MM.1S (cell line): ENCODE data around the gene DEPDC1B.
A peak's percentile ranks its signal among the peaks of the same experiment; 100 is the strongest.
"Not testable (repeated sequence)": the region's sequence is repeated elsewhere in the genome, so short reads cannot be mapped to it uniquely, and the experiment has no call there.

Experiments used
- DNase-seq: peaks from one replicate; pipeline ENCODE4 v3.0.0-alpha.2; 2015
- H2AFZ ChIP-seq: fragments of 300-600 bp; sonication (generic); 2 replicates; pipeline ENCODE4 v1.6.0; 2016; ENCODE audit warnings: antibody characterized with exemption, low read length
- H3F3A ChIP-seq: fragments of 300-600 bp; sonication (generic); 2 replicates; pipeline ENCODE4 v1.6.1; 2016; ENCODE audit warnings: mild to moderate bottlenecking, antibody characterized with exemption, low read length, moderate library complexity, mixed read lengths; ENCODE audit not compliant: insufficient read depth
- H3K27ac ChIP-seq: fragments of 300-600 bp; sonication (generic); 2 replicates; pipeline ENCODE4 v1.5.1; 2016; ENCODE audit warnings: mild to moderate bottlenecking, low read length
- H3K27me3 ChIP-seq: fragments of 300-600 bp; sonication (generic); replicated peaks from 2 replicates; pipeline ENCODE4 v1.6.0; 2016; ENCODE audit warnings: low read length; ENCODE audit not compliant: insufficient read depth
- H3K36me3 ChIP-seq: fragments of 300-600 bp; sonication (generic); replicated peaks from 2 replicates; pipeline ENCODE4 v1.6.1; 2016; ENCODE audit warnings: mild to moderate bottlenecking, low read length, mixed read lengths; ENCODE audit not compliant: insufficient read depth
- H3K4me1 ChIP-seq: fragments of 300-600 bp; sonication (generic); 2 replicates; pipeline ENCODE4 v1.6.1; 2016; ENCODE audit warnings: low read length, mixed read lengths
- H3K4me2 ChIP-seq: fragments of 300-600 bp; sonication (generic); 2 replicates; pipeline ENCODE4 v1.6.0; 2016; ENCODE audit warnings: low read depth, low read length
- H3K4me3 ChIP-seq: fragments of 300-600 bp; sonication (generic); 2 replicates; pipeline ENCODE4 v1.5.1; 2016; ENCODE audit warnings: low read length, mixed read lengths
- H3K79me2 ChIP-seq: fragments of 300-600 bp; sonication (generic); 2 replicates; pipeline ENCODE4 v1.6.1; 2016; ENCODE audit warnings: mixed run types, low read length, mixed read lengths
- H3K9ac ChIP-seq: fragments of 300-600 bp; sonication (generic); 2 replicates; pipeline ENCODE4 v1.6.1; 2016; ENCODE audit warnings: low read length, mixed read lengths
- H3K9me2 ChIP-seq: fragments of 300-600 bp; sonication (generic); replicated peaks from 2 replicates; pipeline ENCODE4 v1.6.1; 2016; ENCODE audit warnings: mild to moderate bottlenecking, low read length, mixed read lengths; ENCODE audit not compliant: insufficient read depth
- H3K9me3 ChIP-seq: fragments of 300-600 bp; sonication (generic); replicated peaks from 2 replicates; pipeline ENCODE4 v1.6.1; 2016; ENCODE audit warnings: mild to moderate bottlenecking, low read length, mixed read lengths; ENCODE audit not compliant: insufficient read depth
- H4K20me1 ChIP-seq: fragments of 300-600 bp; sonication (generic); 2 replicates; pipeline ENCODE4 v1.6.1; 2016; ENCODE audit warnings: mild to moderate bottlenecking, low read length, moderate library complexity, mixed read lengths; ENCODE audit not compliant: insufficient read depth
- EZH2 ChIP-seq: fragments of 300-600 bp; sonication (generic); optimal IDR thresholded peaks from 2 replicates; pipeline ENCODE3; 2017; ENCODE audit warnings: low read depth, mild to moderate bottlenecking, antibody characterized with exemption, low read length, mixed read lengths
- EZH2phosphoT487 ChIP-seq: fragments of 300-600 bp; sonication (generic); IDR thresholded peaks from 2 replicates; pipeline ENCODE4 v1.6.1; 2018; ENCODE audit warnings: antibody characterized with exemption, low read length
- TF ChIP-seq, protein P1 (sequence below): fragments of 300-600 bp; sonication (generic); IDR thresholded peaks from 2 replicates; pipeline ENCODE4 v1.5.1; 2016; ENCODE audit warnings: antibody characterized with exemption, low read length, mixed read lengths

DEPDC1B gene

DNA sequence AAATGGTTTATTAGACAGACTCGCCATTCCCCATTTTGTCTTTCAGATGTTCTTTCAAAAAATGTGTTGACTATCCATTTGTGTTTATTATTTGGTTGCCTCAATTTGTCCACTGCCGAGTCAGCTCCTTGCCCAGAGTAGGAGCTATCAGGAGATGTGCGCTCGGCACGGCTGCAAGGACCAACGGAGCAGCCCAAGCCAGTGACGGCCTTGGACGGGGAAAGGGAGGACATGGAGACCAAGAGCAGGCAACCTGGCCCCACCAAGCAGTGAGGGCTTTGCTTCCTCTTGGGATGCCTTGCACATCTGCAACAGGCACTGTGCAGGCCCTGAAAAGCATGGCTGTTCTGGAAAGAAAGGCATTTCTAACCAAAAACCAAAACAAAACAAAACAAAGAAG, 69.8 kb downstream of the DEPDC1B start:
- no peak overlapping the region for H3K9ac ChIP-seq

DNA sequence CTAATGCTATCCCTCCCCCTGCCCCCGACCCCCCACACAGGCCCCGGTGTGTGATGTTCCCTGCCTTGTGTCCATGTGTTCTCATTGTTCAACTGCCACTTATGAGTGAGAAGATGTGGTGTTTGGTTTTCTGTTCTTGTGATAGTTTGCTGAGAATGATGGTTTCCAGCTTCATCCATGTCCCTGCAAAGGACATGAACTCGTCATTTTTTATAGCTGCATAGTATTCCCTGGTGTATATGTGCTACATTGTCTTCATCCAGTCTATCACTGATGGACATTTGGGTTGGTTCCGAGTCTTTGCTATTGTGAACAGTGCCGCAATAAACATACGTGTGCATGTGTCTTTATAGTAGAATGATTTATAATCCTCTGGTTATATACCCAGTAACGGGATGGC, 75.1 kb downstream of the DEPDC1B start:
- H3K9me3 ChIP-seq, DNase-seq, H3K9me2 ChIP-seq, H3K4me3 ChIP-seq, H4K20me1 ChIP-seq, H3K9ac ChIP-seq, H3K27ac ChIP-seq, H3K79me2 ChIP-seq, H3K27me3 ChIP-seq, H3F3A ChIP-seq, H3K4me1 ChIP-seq, H3K4me2 ChIP-seq, H3K36me3 ChIP-seq, H2AFZ ChIP-seq: not testable (repeated sequence)

More for the DNA sequence above, 69.8 kb downstream of the DEPDC1B start:
- H3K27me3 ChIP-seq = no peaks in the 10 kb centered on the region
- TF ChIP-seq, protein P1, sequence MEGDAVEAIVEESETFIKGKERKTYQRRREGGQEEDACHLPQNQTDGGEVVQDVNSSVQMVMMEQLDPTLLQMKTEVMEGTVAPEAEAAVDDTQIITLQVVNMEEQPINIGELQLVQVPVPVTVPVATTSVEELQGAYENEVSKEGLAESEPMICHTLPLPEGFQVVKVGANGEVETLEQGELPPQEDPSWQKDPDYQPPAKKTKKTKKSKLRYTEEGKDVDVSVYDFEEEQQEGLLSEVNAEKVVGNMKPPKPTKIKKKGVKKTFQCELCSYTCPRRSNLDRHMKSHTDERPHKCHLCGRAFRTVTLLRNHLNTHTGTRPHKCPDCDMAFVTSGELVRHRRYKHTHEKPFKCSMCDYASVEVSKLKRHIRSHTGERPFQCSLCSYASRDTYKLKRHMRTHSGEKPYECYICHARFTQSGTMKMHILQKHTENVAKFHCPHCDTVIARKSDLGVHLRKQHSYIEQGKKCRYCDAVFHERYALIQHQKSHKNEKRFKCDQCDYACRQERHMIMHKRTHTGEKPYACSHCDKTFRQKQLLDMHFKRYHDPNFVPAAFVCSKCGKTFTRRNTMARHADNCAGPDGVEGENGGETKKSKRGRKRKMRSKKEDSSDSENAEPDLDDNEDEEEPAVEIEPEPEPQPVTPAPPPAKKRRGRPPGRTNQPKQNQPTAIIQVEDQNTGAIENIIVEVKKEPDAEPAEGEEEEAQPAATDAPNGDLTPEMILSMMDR = no peak
- no peak overlapping the region for H3K4me3 ChIP-seq
- no peaks in the 10 kb centered on the region for H4K20me1 ChIP-seq
- no peaks in the 10 kb centered on the region for H3F3A ChIP-seq
- H3K36me3 ChIP-seq = no peaks in the 10 kb centered on the region
- no peaks in the 10 kb centered on the region for H3K9me3 ChIP-seq
- no peak overlapping the region for H3K27ac ChIP-seq
- H3K9me2 ChIP-seq = no peaks in the 10 kb centered on the region
- H3K4me1 ChIP-seq = no peaks in the 10 kb centered on the region
- no peak overlapping the region for H3K4me2 ChIP-seq
- DNase-seq = no peak
- no peak overlapping the region for H2AFZ ChIP-seq
- H3K79me2 ChIP-seq = no peaks in the 10 kb centered on the region

DNA sequence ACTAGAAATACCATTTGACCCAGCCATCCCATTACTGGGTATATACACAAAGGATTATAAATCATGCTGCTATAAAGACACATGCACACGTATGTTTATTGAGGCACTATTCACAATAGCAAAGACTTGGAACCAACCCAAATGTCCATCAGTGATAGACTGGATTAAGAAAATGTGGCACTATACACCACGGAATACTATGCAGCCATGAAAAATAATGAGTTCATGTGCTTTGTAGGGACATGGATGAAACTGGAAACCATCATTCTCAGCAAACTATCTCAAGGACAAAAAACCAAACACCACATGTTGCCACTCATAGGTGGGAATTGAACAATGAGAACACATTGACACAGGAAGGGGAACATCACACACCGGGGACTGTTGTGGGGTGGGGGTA, 79.2 kb downstream of the DEPDC1B start:
- H3K9me3 ChIP-seq, H3K27ac ChIP-seq, H3K4me2 ChIP-seq, H2AFZ ChIP-seq, H3K4me1 ChIP-seq, H3F3A ChIP-seq, H3K9me2 ChIP-seq, H3K36me3 ChIP-seq, H3K4me3 ChIP-seq, H3K79me2 ChIP-seq, H3K9ac ChIP-seq, H4K20me1 ChIP-seq, DNase-seq, H3K27me3 ChIP-seq: not testable (repeated sequence)

DNA sequence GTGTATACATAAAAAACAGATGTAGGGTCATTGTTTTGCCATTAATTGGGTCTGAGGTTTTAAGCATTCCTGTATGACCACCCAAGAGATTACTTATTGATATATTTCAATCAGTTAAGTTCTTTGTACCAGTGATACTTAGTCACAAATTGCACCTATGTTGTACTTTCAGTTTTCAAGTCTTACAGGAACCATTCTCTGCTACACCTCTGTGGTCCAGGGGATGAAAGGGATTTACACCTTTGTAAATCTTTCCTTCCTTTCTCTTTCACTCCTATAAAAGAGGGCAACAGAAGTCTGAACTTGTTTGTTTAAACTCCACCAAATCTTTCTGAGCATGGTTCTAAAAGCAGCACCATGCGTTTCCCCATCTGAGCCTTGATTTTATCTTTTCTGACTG, 86.1 kb downstream of the DEPDC1B start:
- H3K9ac ChIP-seq = no peak overlapping the region
- no peaks in the 10 kb centered on the region for H4K20me1 ChIP-seq
- no peaks in the 10 kb centered on the region for H3K9me2 ChIP-seq
- H2AFZ ChIP-seq = no peak overlapping the region
- H3K4me2 ChIP-seq = peak overlapping the region; percentile 1; the same call in 1 of the 2 replicates
- peak; percentile 56 for DNase-seq
- no peaks in the 10 kb centered on the region for H3K9me3 ChIP-seq
- 0 out of 2 replicates have a peak, but pooled peaks cover 3% of the 10 kb centered on the region for H3F3A ChIP-seq
- H3K36me3 ChIP-seq = no peaks in the 10 kb centered on the region
- H3K27me3 ChIP-seq = no peaks in the 10 kb centered on the region
- TF ChIP-seq EZH2phosphoT487 = no peak
- no peak for TF ChIP-seq EZH2
- TF ChIP-seq, protein P1 = no peak
- H3K27ac ChIP-seq = no peak overlapping the region
- H3K4me3 ChIP-seq = no peak overlapping the region
- H3K4me1 ChIP-seq = peaks cover 5% of the 10 kb centered on the region; the same call in 1 of the 2 replicates
- H3K79me2 ChIP-seq = no peaks in the 10 kb centered on the region
